IMR-90 (cell line): ENCODE results near the gene MTCL1. TPM values are rescaled to one million over a fixed set of nuclear protein-coding genes. Genes with fewer than 3 reads are reported as not detected.
"Not testable (repeated sequence)": the region's sequence is repeated elsewhere in the genome, so short reads cannot be mapped to it uniquely, and the experiment has no call there.

Source experiments
- ATAC-seq: fragments of 200-7000 bp; cut with Tn5 transposase; 2 replicates; pipeline ENCODE4 v1.9.1; 2020; ENCODE audit warnings: low read depth, mild to moderate bottlenecking, moderate library complexity
- BruUV-seq: library from RNA; stranded (reverse); fragments of 400-500 nt; replicated peaks from 2 replicates; lab custom pipeline; 2021; lab: Mats Ljungman, UMichigan
- CTCF ChIA-PET: fragments of 300-600 bp; formaldehyde crosslinking; extraction: SDS; loops from one replicate; lab custom pipeline; 2021; ENCODE audit warnings: antibody characterized with exemption; lab: Yijun Ruan, JAX
- POLR2A ChIA-PET: fragments of 300-600 bp; sonication (Branson Sonifier 250); formaldehyde crosslinking; loops from one replicate; lab custom pipeline; 2022; ENCODE audit warnings: antibody characterized with exemption; ENCODE audit not compliant: unreplicated experiment; lab: Charles Lee
- DNase-seq: peaks from one replicate; pipeline ENCODE4 v3.0.0; 2013
- H2AFZ ChIP-seq: replicated peaks from 2 replicates; pipeline ENCODE3; 2013; ENCODE audit warnings: low read length, mild to moderate bottlenecking; ENCODE audit not compliant: poor library complexity
- H2AK5ac ChIP-seq: 2 replicates; pipeline ENCODE4 v1.6.1; 2013; ENCODE audit warnings: low read depth, low read length, inconsistent platforms
- H2AK9ac ChIP-seq: replicated peaks from 2 replicates; pipeline ENCODE3; 2013; ENCODE audit warnings: mild to moderate bottlenecking, low read depth, low read length, moderate library complexity; ENCODE audit not compliant: poor library complexity
- H2BK120ac ChIP-seq: 2 replicates; pipeline ENCODE4 v1.6.1; 2013; ENCODE audit warnings: low read depth, low read length, inconsistent platforms
- H2BK15ac ChIP-seq: 3 replicates; pipeline ENCODE4 v1.6.1; 2013; ENCODE audit warnings: low read depth, low read length, inconsistent platforms
- H2BK20ac ChIP-seq: 2 replicates; pipeline ENCODE4 v1.6.1; 2013; ENCODE audit warnings: low read depth, mild to moderate bottlenecking, inconsistent platforms, low read length, moderate library complexity
- H2BK5ac ChIP-seq: 2 replicates; pipeline ENCODE4 v1.6.1; 2013; ENCODE audit warnings: mild to moderate bottlenecking, low read depth, low read length, inconsistent platforms; ENCODE audit not compliant: poor library complexity, severe bottlenecking
- H3K14ac ChIP-seq: replicated peaks from 2 replicates; pipeline ENCODE4 v1.6.1; 2013; ENCODE audit warnings: low read depth, low read length, inconsistent platforms
- H3K18ac ChIP-seq: 2 replicates; pipeline ENCODE4 v1.6.1; 2013; ENCODE audit warnings: low read depth, low read length, control low read depth
- H3K23ac ChIP-seq: 2 replicates; pipeline ENCODE4 v1.6.1; 2013; ENCODE audit warnings: low read depth, low read length, inconsistent platforms
- H3K27ac ChIP-seq: 2 replicates; pipeline ENCODE4 v1.5.1; 2013; ENCODE audit warnings: mild to moderate bottlenecking, control low read depth, low read length; ENCODE audit not compliant: insufficient read depth
- H3K27me3 ChIP-seq: 2 replicates; pipeline ENCODE4 v1.6.1; 2013; ENCODE audit warnings: low read length; ENCODE audit not compliant: control insufficient read depth, insufficient read depth
- H3K36me3 ChIP-seq: 2 replicates; pipeline ENCODE4 v1.6.1; 2013; ENCODE audit warnings: low read length, mixed read lengths; ENCODE audit not compliant: control insufficient read depth, insufficient read depth
- H3K4ac ChIP-seq: 2 replicates; pipeline ENCODE4 v1.6.1; 2013; ENCODE audit warnings: low read depth, low read length, inconsistent platforms
- H3K4me1 ChIP-seq: 2 replicates; pipeline ENCODE4 v1.6.1; 2013; ENCODE audit warnings: low read length, mixed read lengths; ENCODE audit not compliant: control insufficient read depth, insufficient read depth
- H3K4me2 ChIP-seq: 2 replicates; pipeline ENCODE4 v1.6.1; 2013; ENCODE audit warnings: low read depth, mild to moderate bottlenecking, control low read depth, low read length, moderate library complexity
- H3K4me3 ChIP-seq: 2 replicates; pipeline ENCODE4 v1.5.1; 2013; ENCODE audit warnings: low read depth, mild to moderate bottlenecking, control low read depth, low read length, moderate library complexity; ENCODE audit not compliant: insufficient read depth
- H3K56ac ChIP-seq: 2 replicates; pipeline ENCODE4 v1.6.1; 2013; ENCODE audit warnings: low read length, inconsistent platforms; ENCODE audit not compliant: insufficient read depth; ENCODE audit errors: extremely low read depth
- H3K79me1 ChIP-seq, 2 experiments: 2 replicates each; pipeline ENCODE4 v1.6.1; 2013; ENCODE audit warnings: low read length in 2 of 2, inconsistent platforms in 1 of 2, low read depth in 1 of 2
- H3K9ac ChIP-seq: 2 replicates; pipeline ENCODE4 v1.6.1; 2013; ENCODE audit warnings: low read depth, low read length, control low read depth
- H3K9me1 ChIP-seq: 2 replicates; pipeline ENCODE4 v1.6.1; 2013; ENCODE audit warnings: low read length, inconsistent platforms; ENCODE audit not compliant: insufficient read depth
- H3K9me3 ChIP-seq: 2 replicates; pipeline ENCODE4 v1.6.1; 2013; ENCODE audit warnings: low read length; ENCODE audit not compliant: control insufficient read depth, insufficient read depth
- H4K20me1 ChIP-seq: 2 replicates; pipeline ENCODE4 v1.6.1; 2013; ENCODE audit warnings: low read length, inconsistent platforms; ENCODE audit not compliant: insufficient read depth
- H4K5ac ChIP-seq: 2 replicates; pipeline ENCODE4 v1.6.1; 2013; ENCODE audit warnings: mild to moderate bottlenecking, low read depth, low read length, control low read depth
- H4K8ac ChIP-seq, 2 experiments: 2 replicates each; pipeline ENCODE4 v1.6.1; 2013; ENCODE audit warnings: low read depth in 2 of 2, low read length in 2 of 2, control low read depth in 1 of 2, inconsistent platforms in 1 of 2
- H4K91ac ChIP-seq: 2 replicates; pipeline ENCODE4 v1.6.1; 2013; ENCODE audit warnings: low read depth, low read length, inconsistent platforms; ENCODE audit not compliant: insufficient read depth
- WGBS, 2 experiments: methylation state at CpG; one replicate each; pipeline versions ENCODE4 v1.1.5 to v1.1.7; 2013; ENCODE audit warnings: missing lambda C conversion rate in 2 of 2; ENCODE audit not compliant: insufficient read length in 1 of 2; ENCODE audit errors: extremely low coverage in 2 of 2; 5-methylcytosine and 5-hydroxymethylcytosine counted together
- dilution Hi-C: fragments of 300-500 bp; cut with HindIII; formaldehyde crosslinking; loops from one replicate; pipeline ENCODE4 v1.14.3; 2018; ENCODE audit warnings: low sequenced_read_pairs; ENCODE audit not compliant: unreplicated experiment
- in situ Hi-C: fragments of 300-500 bp; cut with MboI; formaldehyde crosslinking; loops from 3 replicates; pipeline ENCODE4 v1.14.3; 2019; ENCODE audit warnings: low sequenced_read_pairs, inconsistent platforms, mixed read lengths
- intact Hi-C: fragments of 100-400 bp; cut with micrococcal nuclease; formaldehyde crosslinking; loops from 2 replicates; pipeline ENCODE4 v1.10.0; 2022
- polyA plus RNA-seq, 3 experiments: library from polyadenylated mRNA; depleted of rRNA; stranded (reverse); fragments of >200 nt; gene quantifications; 2 replicates each; pipeline ENCODE4 v1.2.3, GENCODE V29; 2012; ENCODE audit warnings: low replicate concordance in 1 of 3
- total RNA-seq: library from RNA; depleted of rRNA; stranded (reverse); fragments of >200 nt; gene quantifications from 2 replicates; pipeline ENCODE4 v1.2.3, GENCODE V29; 2012

Gene MTCL1
- total and polyA plus RNA-seq, 2 of the 4 experiments (the other 2 are of a cell fraction) = 29.0 to 45.3 TPM

GRCh38 chr18:8761535-8761934 is 56.2 kb downstream of the MTCL1 start:
- H4K91ac ChIP-seq, H3K27ac ChIP-seq, BruUV-seq, H4K8ac ChIP-seq, ATAC-seq, H2BK120ac ChIP-seq, H3K4me2 ChIP-seq, H4K5ac ChIP-seq, H3K56ac ChIP-seq, DNase-seq, in situ Hi-C loops, H3K4ac ChIP-seq, H3K9me3 ChIP-seq, dilution Hi-C loops, intact Hi-C loops, H4K20me1 ChIP-seq, H3K27me3 ChIP-seq, H2BK15ac ChIP-seq, POLR2A ChIA-PET, H2AK5ac ChIP-seq, H3K23ac ChIP-seq, H3K14ac ChIP-seq, H3K4me3 ChIP-seq, H2AFZ ChIP-seq, H2BK20ac ChIP-seq, H3K18ac ChIP-seq, H3K9ac ChIP-seq, H2AK9ac ChIP-seq, H2BK5ac ChIP-seq: not testable (repeated sequence)
- peaks cover 53 to 81% of the 10 kb centered on the region in 2 experiments for H3K79me1 ChIP-seq
- H3K36me3 ChIP-seq = peaks cover 44% of the 10 kb centered on the region
- no CpG with 5 or more reads among the region's 3 CpGs for WGBS, 2 experiments
- H3K9me1 ChIP-seq = peaks cover 19% of the 10 kb centered on the region
- CTCF ChIA-PET = interaction anchor here (0.6 kb wide), 1 partner anchor 14 kb away, joined by 5 read pairs; no protein-coding TSS in a partner anchor
- peaks cover 22% of the 10 kb centered on the region for H3K4me1 ChIP-seq
